ENCODE measurements around the gene NRSN2.

The NRSN2 gene

GRCh38 chr20:311609-312008, 35.3 kb upstream of the NRSN2 start:
- no peak for TF ChIP-seq CTCF (IDR thresholded peaks at IDR 0.05; ENCODE audit: insufficient read depth, low read length, poor library complexity, severe bottlenecking)
- Histone ChIP-seq H3K4me3 (replicated peaks; ENCODE audit: low read depth, low read length) (no peak overlapping the region), H3K36me3 (ENCODE audit: control insufficient read depth, insufficient read depth, low read length) (no peaks in the 10 kb centered on the region), H3K27me3 (replicated peaks; ENCODE audit: control insufficient read depth, insufficient read depth, low read length) (no peaks in the 10 kb centered on the region)
- DNase-seq (ENCODE audit: extremely low read depth, insufficient read length), result no peak

GRCh38 chr20:312067-312466, 34.8 kb upstream of the NRSN2 start:
- no peak for DNase-seq (ENCODE audit: extremely low read depth, insufficient read length)
- Histone ChIP-seq H3K4me3 (replicated peaks; ENCODE audit: low read depth, low read length) (no peak overlapping the region), H3K27me3 (replicated peaks; ENCODE audit: control insufficient read depth, insufficient read depth, low read length) (no peaks in the 10 kb centered on the region), H3K36me3 (ENCODE audit: control insufficient read depth, insufficient read depth, low read length) (no peaks in the 10 kb centered on the region)
- TF ChIP-seq CTCF (IDR thresholded peaks at IDR 0.05; ENCODE audit: insufficient read depth, low read length, poor library complexity, severe bottlenecking), result no peak

- no peak for DNase-seq (ENCODE audit: extremely low read depth, insufficient read length)
- no peak for TF ChIP-seq CTCF (IDR thresholded peaks at IDR 0.05; ENCODE audit: insufficient read depth, low read length, poor library complexity, severe bottlenecking)
- H3K4me3 ChIP-seq (replicated peaks; ENCODE audit: low read depth, low read length), result no peak overlapping the region
- H3K36me3 ChIP-seq (ENCODE audit: control insufficient read depth, insufficient read depth, low read length), result no peaks in the 10 kb centered on the region
- H3K27me3 ChIP-seq (replicated peaks; ENCODE audit: control insufficient read depth, insufficient read depth, low read length), result no peaks in the 10 kb centered on the region
These were observed 34.0 kb upstream of the NRSN2 start for GRCh38 chr20:312866-313265.

GRCh38 chr20:313402-313801, 33.5 kb upstream of the NRSN2 start:
- no peaks in the 10 kb centered on the region for H3K36me3 ChIP-seq (ENCODE audit: control insufficient read depth, insufficient read depth, low read length)
- no peak for TF ChIP-seq CTCF (IDR thresholded peaks at IDR 0.05; ENCODE audit: insufficient read depth, low read length, poor library complexity, severe bottlenecking)
- no peak for DNase-seq (ENCODE audit: extremely low read depth, insufficient read length)
- H3K27me3 ChIP-seq (replicated peaks; ENCODE audit: control insufficient read depth, insufficient read depth, low read length), result no peaks in the 10 kb centered on the region
- no peak overlapping the region for H3K4me3 ChIP-seq (replicated peaks; ENCODE audit: low read depth, low read length)

GRCh38 chr20:313948-314347, 33.0 kb upstream of the NRSN2 start:
- Histone ChIP-seq H3K27me3 (replicated peaks; ENCODE audit: control insufficient read depth, insufficient read depth, low read length) (no peaks in the 10 kb centered on the region), H3K4me3 (replicated peaks; ENCODE audit: low read depth, low read length) (no peak overlapping the region), H3K36me3 (ENCODE audit: control insufficient read depth, insufficient read depth, low read length) (no peaks in the 10 kb centered on the region)
- no peak for TF ChIP-seq CTCF (IDR thresholded peaks at IDR 0.05; ENCODE audit: insufficient read depth, low read length, poor library complexity, severe bottlenecking)
- no peak for DNase-seq (ENCODE audit: extremely low read depth, insufficient read length)

Data from GM06990 (cell line).